ENCODE measurements around the gene DPH6. TPM values are rescaled to one million over a fixed set of nuclear protein-coding genes. Genes with fewer than 3 reads are reported as not detected.

Gene DPH6
- total RNA-seq, 2 donors from 2014 or later, result 14.8 to 15.3 TPM

DNA sequence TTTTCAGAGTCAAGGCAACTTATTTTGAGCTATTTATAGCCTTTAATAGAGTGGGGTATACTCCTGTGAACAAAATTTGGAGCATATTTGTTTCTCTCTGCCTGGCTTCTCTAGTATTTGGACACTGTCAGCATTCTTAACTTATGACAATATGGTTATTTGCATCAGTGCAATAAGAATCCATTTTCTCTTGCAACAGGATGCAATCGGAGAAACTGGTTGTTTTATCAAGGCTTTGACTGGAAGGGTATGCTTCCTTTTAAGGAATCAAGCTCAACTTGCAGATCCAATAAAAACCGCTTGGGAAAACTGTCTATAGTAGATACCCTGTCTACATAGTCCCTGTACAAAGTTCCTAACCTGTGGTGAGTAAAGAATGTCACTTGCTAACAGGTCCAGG, 106.7 kb downstream of the DPH6 start:
- intact Hi-C loops (cut with DNase I), result no loop called here
- Histone ChIP-seq H3K27ac (no peak overlapping the region), H3K4me3 (no peak overlapping the region), H3K9me3 (no peaks in the 10 kb centered on the region), H3K4me1 (no peaks in the 10 kb centered on the region), H3K9ac (ENCODE audit: low read depth in 2 of 2, low read length in 2 of 2) (no peak overlapping the region), H3K36me3 (no peaks in the 10 kb centered on the region), H3K27me3 (no peaks in the 10 kb centered on the region)
- TF ChIP-seq, protein P1, sequence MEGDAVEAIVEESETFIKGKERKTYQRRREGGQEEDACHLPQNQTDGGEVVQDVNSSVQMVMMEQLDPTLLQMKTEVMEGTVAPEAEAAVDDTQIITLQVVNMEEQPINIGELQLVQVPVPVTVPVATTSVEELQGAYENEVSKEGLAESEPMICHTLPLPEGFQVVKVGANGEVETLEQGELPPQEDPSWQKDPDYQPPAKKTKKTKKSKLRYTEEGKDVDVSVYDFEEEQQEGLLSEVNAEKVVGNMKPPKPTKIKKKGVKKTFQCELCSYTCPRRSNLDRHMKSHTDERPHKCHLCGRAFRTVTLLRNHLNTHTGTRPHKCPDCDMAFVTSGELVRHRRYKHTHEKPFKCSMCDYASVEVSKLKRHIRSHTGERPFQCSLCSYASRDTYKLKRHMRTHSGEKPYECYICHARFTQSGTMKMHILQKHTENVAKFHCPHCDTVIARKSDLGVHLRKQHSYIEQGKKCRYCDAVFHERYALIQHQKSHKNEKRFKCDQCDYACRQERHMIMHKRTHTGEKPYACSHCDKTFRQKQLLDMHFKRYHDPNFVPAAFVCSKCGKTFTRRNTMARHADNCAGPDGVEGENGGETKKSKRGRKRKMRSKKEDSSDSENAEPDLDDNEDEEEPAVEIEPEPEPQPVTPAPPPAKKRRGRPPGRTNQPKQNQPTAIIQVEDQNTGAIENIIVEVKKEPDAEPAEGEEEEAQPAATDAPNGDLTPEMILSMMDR (IDR thresholded peaks at IDR 0.05), result no peak
- DNase-seq, result no peak

DNA sequence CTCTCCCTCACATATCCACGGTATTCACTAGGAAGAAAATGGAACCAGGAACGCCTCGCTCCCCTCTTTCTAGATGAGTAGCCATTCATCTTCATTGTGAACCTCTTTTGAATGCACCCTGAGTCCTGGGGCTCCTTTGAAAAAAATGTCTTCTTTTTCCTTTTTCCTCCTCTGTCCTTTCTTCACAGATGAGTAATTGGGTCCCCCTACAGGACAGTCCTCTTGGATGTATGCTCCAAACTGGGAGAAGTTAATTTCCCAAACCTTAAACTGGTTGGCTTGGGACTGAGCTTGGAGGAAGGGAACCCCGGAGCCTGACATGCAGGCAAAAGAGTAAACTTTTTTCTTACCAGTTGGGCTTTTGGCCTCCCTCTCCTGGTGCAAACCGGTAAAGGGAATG, 108.8 kb downstream of the DPH6 start:
- intact Hi-C loops (cut with DNase I), result no loop called here
- Histone ChIP-seq H3K27ac (no peak overlapping the region), H3K27me3 (no peaks in the 10 kb centered on the region), H3K4me1 (no peaks in the 10 kb centered on the region), H3K9ac (ENCODE audit: low read depth in 2 of 2, low read length in 2 of 2) (no peak overlapping the region), H3K36me3 (no peaks in the 10 kb centered on the region), H3K9me3 (no peaks in the 10 kb centered on the region), H3K4me3 (no peak overlapping the region)
- DNase-seq, result no peak
- TF ChIP-seq, protein P1 (IDR thresholded peaks at IDR 0.05), result no peak

DNA sequence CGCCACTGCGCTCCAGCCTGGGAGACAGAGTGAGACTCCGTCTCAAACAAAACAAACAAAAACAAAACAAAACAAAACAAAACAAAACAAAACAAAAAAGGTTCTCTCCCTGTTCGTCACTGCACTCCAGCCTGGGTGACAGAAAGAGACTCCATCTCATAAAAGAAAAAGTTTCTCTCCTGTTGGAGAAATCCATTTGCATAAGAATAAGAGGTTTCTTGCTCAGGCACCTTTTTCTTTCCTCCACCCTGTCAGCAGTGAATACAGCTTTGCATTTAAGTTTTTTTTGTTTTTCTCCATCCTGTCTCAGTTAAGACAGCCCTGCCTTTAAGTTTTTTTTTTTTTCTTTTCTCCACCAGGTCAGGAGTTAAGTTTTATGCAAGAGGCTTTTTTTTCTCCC, 109.5 kb downstream of the DPH6 start:
- Histone ChIP-seq H3K9me3 (no peaks in the 10 kb centered on the region), H3K27ac (no peak overlapping the region), H3K9ac (ENCODE audit: low read depth in 2 of 2, low read length in 2 of 2) (no peak overlapping the region), H3K27me3 (no peaks in the 10 kb centered on the region), H3K4me1 (no peaks in the 10 kb centered on the region), H3K4me3 (no peak overlapping the region), H3K36me3 (no peaks in the 10 kb centered on the region)
- intact Hi-C loops (cut with DNase I), result no loop called here
- TF ChIP-seq, protein P1 (IDR thresholded peaks at IDR 0.05), result no peak
- no peak for DNase-seq

DNA sequence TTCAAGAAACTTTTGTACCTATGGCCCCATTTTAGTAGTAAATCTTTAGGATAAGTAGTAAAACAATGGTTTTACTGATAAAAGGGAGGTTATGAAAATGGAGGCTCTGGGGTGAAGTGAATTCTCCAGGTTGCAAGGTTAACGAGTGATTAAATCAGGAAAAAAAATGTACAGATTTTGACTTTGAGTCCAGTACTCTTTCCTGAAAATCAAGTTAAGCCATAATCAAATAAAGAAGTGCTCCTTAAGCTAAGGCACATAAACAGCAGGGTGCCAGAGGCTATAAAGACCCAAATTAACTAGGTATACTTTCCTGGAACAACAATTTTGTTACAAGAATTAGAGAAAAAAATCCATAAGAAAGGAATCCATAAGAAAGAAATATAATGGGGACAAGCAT, 114.7 kb downstream of the DPH6 start:
- intact Hi-C loops (cut with DNase I), result no loop called here
- H3K36me3 ChIP-seq, result no peaks in the 10 kb centered on the region
- no peak overlapping the region for H3K4me3 ChIP-seq
- no peaks in the 10 kb centered on the region for H3K4me1 ChIP-seq
- H3K27ac ChIP-seq, result no peak overlapping the region
- TF ChIP-seq, protein P1 (IDR thresholded peaks at IDR 0.05), result no peak
- no peaks in the 10 kb centered on the region for H3K27me3 ChIP-seq
- H3K9me3 ChIP-seq, result no peaks in the 10 kb centered on the region
- DNase-seq, result no peak
- H3K9ac ChIP-seq (ENCODE audit: low read depth in 2 of 2, low read length in 2 of 2), result no peak overlapping the region

DNA sequence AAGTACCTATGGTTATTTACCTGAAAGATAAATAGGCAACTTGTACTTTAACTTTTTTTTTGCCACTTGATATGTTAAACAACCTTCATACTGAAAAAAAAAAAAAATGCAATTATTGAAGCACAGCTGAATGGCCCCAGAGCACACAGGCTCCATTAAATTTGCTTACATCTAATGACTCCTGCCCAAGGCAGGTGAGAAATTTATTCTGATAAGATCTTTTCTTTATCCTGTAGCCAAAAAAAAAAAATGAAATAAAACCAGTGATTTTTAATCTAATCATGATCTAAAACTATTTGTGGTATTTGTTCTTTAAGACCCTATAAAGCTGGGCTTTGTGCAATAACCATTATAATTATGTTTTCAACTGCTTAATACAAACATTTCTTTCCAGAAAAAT, 115.7 kb downstream of the DPH6 start:
- Histone ChIP-seq H3K27ac (no peak overlapping the region), H3K27me3 (no peaks in the 10 kb centered on the region), H3K36me3 (no peaks in the 10 kb centered on the region), H3K9me3 (no peaks in the 10 kb centered on the region), H3K9ac (ENCODE audit: low read depth in 2 of 2, low read length in 2 of 2) (no peak overlapping the region), H3K4me3 (no peak overlapping the region), H3K4me1 (no peaks in the 10 kb centered on the region)
- no peak for DNase-seq
- intact Hi-C loops (cut with DNase I), result no loop called here
- TF ChIP-seq, protein P1 (IDR thresholded peaks at IDR 0.05), result no peak

DNA sequence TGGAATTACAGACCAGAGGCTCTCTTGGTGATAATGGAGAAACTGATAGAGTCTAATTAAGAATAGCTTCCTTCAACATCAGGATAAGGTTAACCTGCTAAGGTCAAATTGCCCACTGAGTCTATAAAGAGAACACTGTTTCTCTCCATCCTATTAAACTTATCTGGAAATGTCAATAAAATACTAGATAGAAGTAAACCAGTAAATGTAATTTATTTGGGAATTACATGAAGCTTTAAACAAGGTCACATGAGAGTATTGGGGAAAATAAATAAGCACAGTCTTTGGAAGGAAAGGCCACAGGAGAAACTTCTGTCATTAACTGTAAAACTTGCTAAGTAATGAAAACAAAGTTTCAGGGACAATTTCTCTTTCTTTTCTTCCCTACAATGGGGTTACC, 118.5 kb downstream of the DPH6 start:
- no peak for DNase-seq
- no peaks in the 10 kb centered on the region for H3K4me1 ChIP-seq
- no peaks in the 10 kb centered on the region for H3K9me3 ChIP-seq
- H3K9ac ChIP-seq (ENCODE audit: low read depth in 2 of 2, low read length in 2 of 2), result no peak overlapping the region
- intact Hi-C loops (cut with DNase I), result no loop called here
- H3K4me3 ChIP-seq, result no peak overlapping the region
- H3K27me3 ChIP-seq, result no peaks in the 10 kb centered on the region
- TF ChIP-seq, protein P1 (IDR thresholded peaks at IDR 0.05), result no peak
- no peaks in the 10 kb centered on the region for H3K36me3 ChIP-seq
- no peak overlapping the region for H3K27ac ChIP-seq
